ENCODE measurements around the gene OTUB1.

OTUB1 gene

DNA sequence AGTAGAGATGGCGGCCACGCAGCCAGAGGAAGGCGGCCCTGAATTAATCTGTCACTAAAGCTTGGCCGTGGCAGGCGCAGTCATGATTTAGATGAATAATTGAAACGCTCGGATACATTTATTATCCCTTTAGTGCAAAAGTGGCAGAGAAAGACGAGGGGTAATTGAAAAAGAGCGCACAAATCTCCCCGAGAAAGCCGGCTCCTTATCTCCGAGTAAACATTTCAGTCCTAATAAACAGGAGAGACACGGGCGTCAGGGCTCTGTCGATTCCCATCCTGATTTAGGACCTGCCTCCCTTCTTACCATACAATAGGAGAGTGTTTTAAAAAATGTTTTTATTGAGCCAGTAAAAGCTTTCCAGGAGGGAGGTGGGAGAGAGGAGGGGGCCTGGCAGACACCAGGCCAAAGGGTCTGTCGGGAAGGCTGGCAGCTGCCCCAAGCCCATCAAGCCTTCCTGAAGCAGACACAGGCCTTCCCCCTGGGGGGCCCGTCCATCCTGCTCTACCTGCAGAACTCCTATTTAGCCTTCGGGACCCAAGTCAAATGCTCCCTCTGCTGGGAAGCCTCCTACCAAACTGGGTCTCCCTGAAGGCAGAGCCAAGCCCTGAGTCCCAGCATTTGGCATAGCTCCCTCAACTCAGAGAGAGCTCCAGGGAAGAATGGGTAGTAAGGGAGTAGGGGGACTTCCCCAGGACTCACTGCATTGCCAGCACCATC lies 22.8 kb downstream of the OTUB1 start:
- TF ChIP-seq CTCF (IDR thresholded peaks at IDR 0.05; ENCODE audit: control extremely low read depth, extremely low read depth, low read depth, missing control alignments): no peak
- no peak for DNase-seq (ENCODE audit: extremely low spot score)
- CTCF ChIA-PET: interaction anchor here (1.3 kb wide), 1 partner anchor 9 kb away, joined by 4 read pairs; no protein-coding TSS in a partner anchor
- POLR2A ChIA-PET: interaction anchor here (0.6 kb wide), 1 partner anchor 1499 kb away, joined by 6 read pairs; no protein-coding TSS in a partner anchor

- CTCF ChIA-PET: no interaction called here
- DNase-seq (ENCODE audit: extremely low spot score): no peak
- no peak for TF ChIP-seq CTCF (IDR thresholded peaks at IDR 0.05; ENCODE audit: control extremely low read depth, extremely low read depth, low read depth, missing control alignments)
- POLR2A ChIA-PET: interaction anchor here (0.6 kb wide), 1 partner anchor 1498 kb away, joined by 6 read pairs; no protein-coding TSS in a partner anchor
Measured at GRCh38 chr11:64009710-64010109, 23.5 kb downstream of the OTUB1 start.

- CTCF ChIA-PET: no interaction called here
- DNase-seq (ENCODE audit: extremely low spot score): no peak
- TF ChIP-seq CTCF (IDR thresholded peaks at IDR 0.05; ENCODE audit: control extremely low read depth, extremely low read depth, low read depth, missing control alignments): no peak
- POLR2A ChIA-PET: no interaction called here
Measured at GRCh38 chr11:64010783-64011182, 24.5 kb downstream of the OTUB1 start.

DNA sequence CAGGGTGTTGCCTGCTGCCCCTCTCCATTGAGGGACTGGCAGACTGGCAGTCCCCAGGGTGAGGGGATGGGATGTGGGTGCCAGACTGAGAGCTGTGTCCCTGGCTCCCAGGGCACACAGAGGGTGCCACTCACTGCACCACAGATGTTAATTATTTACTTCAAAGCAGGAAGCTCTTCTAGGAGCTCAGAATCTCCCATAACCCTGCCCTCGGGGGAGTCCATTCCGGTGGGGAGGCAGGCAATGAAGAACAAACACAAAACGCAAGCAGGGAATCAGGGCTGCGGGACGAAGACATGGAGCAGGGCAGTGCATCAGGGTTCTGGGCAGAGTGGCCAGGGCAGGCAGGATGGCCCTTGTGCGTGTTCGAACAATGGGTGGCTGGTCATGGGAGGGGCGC lies 25.1 kb downstream of the OTUB1 start:
- CTCF ChIA-PET: no interaction called here
- DNase-seq (ENCODE audit: extremely low spot score): no peak
- POLR2A ChIA-PET: no interaction called here
- no peak for TF ChIP-seq CTCF (IDR thresholded peaks at IDR 0.05; ENCODE audit: control extremely low read depth, extremely low read depth, low read depth, missing control alignments)

DNA sequence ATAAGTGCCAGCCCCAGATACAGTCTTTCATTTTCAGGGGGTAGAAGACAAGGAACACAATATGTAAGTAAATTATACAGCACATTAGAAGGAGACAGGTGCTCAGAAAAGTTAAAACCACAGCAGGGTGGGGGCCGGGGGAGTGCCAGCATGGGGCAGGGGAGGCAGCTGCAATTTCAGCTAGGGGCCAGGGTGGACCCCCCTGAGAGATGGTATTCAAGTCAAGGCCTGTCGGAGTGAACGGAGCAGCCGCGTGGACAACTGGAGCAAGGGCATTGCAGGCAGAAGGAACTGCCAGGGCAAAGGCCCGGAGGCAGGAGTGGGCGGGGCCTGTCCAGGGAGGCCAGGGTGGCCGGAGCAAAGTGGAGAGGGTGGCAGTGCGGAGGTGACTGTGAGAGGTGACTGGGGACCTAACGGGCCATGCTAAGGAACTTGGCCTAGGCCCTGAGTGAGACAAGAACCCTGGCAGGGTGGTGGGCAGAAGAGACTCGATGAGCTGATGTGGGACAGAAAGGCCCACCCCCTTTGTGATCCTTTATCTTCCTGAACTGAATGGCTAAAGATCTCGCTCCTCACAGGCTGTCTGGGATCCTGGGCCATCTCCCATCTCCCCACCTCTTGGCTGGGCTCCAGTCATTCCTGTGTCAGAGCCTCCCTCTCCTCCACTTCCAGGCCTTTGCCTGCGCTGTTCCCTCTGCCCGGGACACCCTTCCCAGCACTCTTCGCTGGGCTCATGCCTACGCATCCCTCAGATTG lies 27.1 kb downstream of the OTUB1 start:
- ChIA-PET CTCF (interaction anchor here (0.9 to 5.2 kb wide), 5 partner anchors 10 to 136 kb away, joined by 3 to 35 read pairs (median 3); no protein-coding TSS in a partner anchor), POLR2A (no interaction called here)
- no peak for DNase-seq (ENCODE audit: extremely low spot score)
- no peak for TF ChIP-seq CTCF (IDR thresholded peaks at IDR 0.05; ENCODE audit: control extremely low read depth, extremely low read depth, low read depth, missing control alignments)

- DNase-seq (ENCODE audit: extremely low spot score): no peak
- no peak for TF ChIP-seq CTCF (IDR thresholded peaks at IDR 0.05; ENCODE audit: control extremely low read depth, extremely low read depth, low read depth, missing control alignments)
- ChIA-PET CTCF (interaction anchor here (0.9 to 5.2 kb wide), 5 partner anchors 9 to 135 kb away, joined by 3 to 35 read pairs (median 3); no protein-coding TSS in a partner anchor), POLR2A (no interaction called here)
Measured at GRCh38 chr11:64014356-64014755, 28.1 kb downstream of the OTUB1 start.

Measured in GM10248 (cell line).